H9 (cell line): Measurements from ENCODE around the gene MAST2. TPM values are rescaled to one million over a fixed set of nuclear protein-coding genes. Genes with fewer than 3 reads are reported as not detected.

Source experiments
- DNase-seq: peaks from one replicate; pipeline ENCODE4 v3.0.0-alpha.2; 2017
- H2AFZ ChIP-seq: one replicate; pipeline ENCODE4 v1.6.1; 2013; ENCODE audit warnings: mild to moderate bottlenecking, low read length, control low read depth, moderate library complexity
- H2AK5ac ChIP-seq: 2 replicates; pipeline ENCODE4 v1.6.1; 2013; ENCODE audit warnings: low read length, control low read depth, mixed read lengths; ENCODE audit not compliant: insufficient read length
- H2BK120ac ChIP-seq: one replicate; pipeline ENCODE4 v1.6.1; 2013; ENCODE audit warnings: low read depth, mild to moderate bottlenecking, low read length, control low read depth, inconsistent platforms; ENCODE audit not compliant: poor library complexity, severe bottlenecking
- H2BK12ac ChIP-seq: 2 replicates; pipeline ENCODE4 v1.6.1; 2013; ENCODE audit warnings: low read length, control low read depth, mixed read lengths, low read depth; ENCODE audit not compliant: insufficient read length
- H2BK15ac ChIP-seq: 2 replicates; pipeline ENCODE4 v1.6.1; 2013; ENCODE audit warnings: low read depth, low read length, control low read depth
- H2BK20ac ChIP-seq: one replicate; pipeline ENCODE4 v1.6.1; 2013; ENCODE audit warnings: low read depth, mild to moderate bottlenecking, low read length, control low read depth, inconsistent platforms; ENCODE audit not compliant: poor library complexity, severe bottlenecking
- H2BK5ac ChIP-seq: 2 replicates; pipeline ENCODE4 v1.6.1; 2013; ENCODE audit warnings: low read length, control low read depth, mixed read lengths; ENCODE audit not compliant: insufficient read length
- H3K14ac ChIP-seq: 2 replicates; pipeline ENCODE4 v1.6.1; 2013; ENCODE audit warnings: low read length, control low read depth; ENCODE audit not compliant: insufficient read depth
- H3K18ac ChIP-seq: 2 replicates; pipeline ENCODE4 v1.6.1; 2013; ENCODE audit warnings: low read depth, mild to moderate bottlenecking, mixed read lengths, low read length, control low read depth; ENCODE audit not compliant: insufficient read length
- H3K23ac ChIP-seq: 2 replicates; pipeline ENCODE4 v1.6.1; 2013; ENCODE audit warnings: low read length, control low read depth, mixed read lengths, low read depth; ENCODE audit not compliant: insufficient read length
- H3K23me2 ChIP-seq: 2 replicates; pipeline ENCODE4 v1.6.1; 2013; ENCODE audit warnings: low read depth, mild to moderate bottlenecking, mixed read lengths, low read length, control low read depth; ENCODE audit not compliant: insufficient read length, poor library complexity, severe bottlenecking
- H3K27ac ChIP-seq: 2 replicates; pipeline ENCODE4 v1.5.1; 2013; ENCODE audit warnings: low read length, control low read depth, mixed read lengths, low read depth; ENCODE audit not compliant: insufficient read length
- H3K27me3 ChIP-seq: 2 replicates; pipeline ENCODE4 v1.6.1; 2013; ENCODE audit warnings: low read length, control low read depth, inconsistent platforms; ENCODE audit not compliant: insufficient read depth
- H3K4ac ChIP-seq: 2 replicates; pipeline ENCODE4 v1.6.1; 2013; ENCODE audit warnings: low read depth, mild to moderate bottlenecking, control low read depth, inconsistent platforms, low read length, moderate library complexity
- H3K4me1 ChIP-seq: 2 replicates; pipeline ENCODE4 v1.6.1; 2013; ENCODE audit warnings: low read length, control low read depth, inconsistent platforms; ENCODE audit not compliant: insufficient read depth
- H3K4me2 ChIP-seq: 2 replicates; pipeline ENCODE4 v1.6.1; 2013; ENCODE audit warnings: low read length, control low read depth, mixed read lengths; ENCODE audit not compliant: insufficient read length, insufficient read depth
- H3K56ac ChIP-seq: 2 replicates; pipeline ENCODE4 v1.6.1; 2013; ENCODE audit warnings: low read depth, mild to moderate bottlenecking, mixed read lengths, low read length, control low read depth; ENCODE audit not compliant: insufficient read length
- H3K79me1 ChIP-seq: 2 replicates; pipeline ENCODE4 v1.6.1; 2013; ENCODE audit warnings: low read depth, mild to moderate bottlenecking, moderate library complexity, low read length, control low read depth, inconsistent platforms; ENCODE audit not compliant: insufficient read depth, poor library complexity, severe bottlenecking
- H3K79me2 ChIP-seq: 2 replicates; pipeline ENCODE4 v1.6.1; 2013; ENCODE audit warnings: low read length, control low read depth, inconsistent platforms; ENCODE audit not compliant: insufficient read depth
- H3K9ac ChIP-seq: 2 replicates; pipeline ENCODE4 v1.6.1; 2013; ENCODE audit warnings: low read length, control low read depth, mixed read lengths; ENCODE audit not compliant: insufficient read length; ENCODE audit errors: extremely low read depth
- H3K9me3 ChIP-seq: one replicate; pipeline ENCODE4 v1.6.1; 2013; ENCODE audit warnings: low read depth, low read length, inconsistent platforms; ENCODE audit not compliant: control insufficient read depth
- H3T11ph ChIP-seq: one replicate; pipeline ENCODE4 v1.6.1; 2013; ENCODE audit warnings: mild to moderate bottlenecking, low read length, control low read depth, inconsistent platforms
- H4K20me1 ChIP-seq: one replicate; pipeline ENCODE4 v1.6.1; 2013; ENCODE audit not compliant: control insufficient read depth, insufficient read length, insufficient read depth
- H4K5ac ChIP-seq: 2 replicates; pipeline ENCODE4 v1.6.1; 2013; ENCODE audit warnings: low read depth, mild to moderate bottlenecking, mixed read lengths, low read length, control low read depth; ENCODE audit not compliant: insufficient read length
- H4K8ac ChIP-seq: replicated peaks from 2 replicates; pipeline ENCODE4 v1.6.1; 2013; ENCODE audit warnings: low read length, control low read depth, mixed read lengths, low read depth; ENCODE audit not compliant: insufficient read length
- H4K91ac ChIP-seq: 2 replicates; pipeline ENCODE4 v1.6.1; 2013; ENCODE audit warnings: low read depth, mild to moderate bottlenecking, moderate library complexity, mixed read lengths, low read length, control low read depth; ENCODE audit not compliant: insufficient read length
- H3K27ac Mint-ChIP-seq, 3 experiments: 2 replicates in 2 of 3; 3 replicates in 1 of 3; pipeline ENCODE4 v1.8.0; 2020 to 2021; ENCODE audit warnings: mixed read lengths in 3 of 3, mild to moderate bottlenecking in 1 of 3, moderate library complexity in 1 of 3
- H3K27me3 Mint-ChIP-seq: 2 replicates; pipeline ENCODE4 v1.8.0; 2021; ENCODE audit warnings: low read depth, mild to moderate bottlenecking, moderate library complexity, mixed read lengths
- H3K36me3 Mint-ChIP-seq, 3 experiments: 2 replicates in 2 of 3; 3 replicates in 1 of 3; pipeline ENCODE4 v1.8.0; 2020 to 2021; ENCODE audit warnings: low read depth in 3 of 3, mixed read lengths in 3 of 3; ENCODE audit not compliant: insufficient read depth in 1 of 3
- H3K4me1 Mint-ChIP-seq, 2 experiments: 2 replicates each; pipeline ENCODE4 v1.8.0; 2020; ENCODE audit warnings: mixed read lengths in 2 of 2
- H3K4me3 Mint-ChIP-seq, 2 experiments: 2 replicates in 1 of 2; 3 replicates in 1 of 2; pipeline ENCODE4 v1.8.0; 2020 to 2021; ENCODE audit warnings: mild to moderate bottlenecking in 2 of 2, mixed read lengths in 2 of 2, moderate library complexity in 1 of 2
- H3K9me3 Mint-ChIP-seq, 2 experiments: 2 replicates in 1 of 2; 3 replicates in 1 of 2; pipeline ENCODE4 v1.8.0; 2020; ENCODE audit warnings: mild to moderate bottlenecking in 2 of 2, mixed read lengths in 2 of 2, moderate library complexity in 1 of 2
- WGBS: extraction: QIAGEN DNeasy Blood & Tissue Kit; methylation state at CpG from one replicate; pipeline ENCODE4 v1.1.7; 2013; ENCODE audit warnings: missing lambda C conversion rate, low lambda C conversion rate, mixed read lengths; ENCODE audit not compliant: insufficient read length; ENCODE audit errors: extremely low coverage; 5-methylcytosine and 5-hydroxymethylcytosine counted together
- total RNA-seq: library from RNA; stranded (reverse); gene quantifications from 2 replicates; pipeline ENCODE4 v1.2.1, GENCODE V29; 2021
- TF ChIP-seq, protein P1 (sequence below): fragments of 200-600 bp; sonication (generic); conservative IDR thresholded peaks from 3 replicates; pipeline ENCODE4 v1.8.0; 2021; ENCODE audit warnings: antibody characterized with exemption, mild to moderate bottlenecking

MAST2 gene
- total RNA-seq, 1 experiment from 2014 or later, result 28.8 TPM

GRCh38 chr1:45767035-45767434, 36.4 kb upstream of the MAST2 start:
- no peak overlapping the region for H2AFZ ChIP-seq
- WGBS, result no CpG with 5 or more reads among the region's 6 CpGs

More at GRCh38 chr1:45767035-45767434, 36.4 kb upstream of the MAST2 start:
- Histone ChIP-seq H4K91ac (no peak overlapping the region), H4K20me1 (no peaks in the 10 kb centered on the region), H3K9me3 (no peaks in the 10 kb centered on the region), H2BK15ac (no peak overlapping the region), H3K56ac (no peak overlapping the region), H3K4ac (no peak overlapping the region), H4K8ac (no peak overlapping the region), H3T11ph (no peak overlapping the region), H2BK12ac (no peak overlapping the region), H3K9ac (no peak overlapping the region), H3K14ac (no peak overlapping the region), H3K27ac (no peak overlapping the region), H3K4me2 (no peak overlapping the region), H2BK5ac (no peak overlapping the region), H3K27me3 (no peaks in the 10 kb centered on the region), H2AK5ac (no peak overlapping the region), H3K4me1 (no peaks in the 10 kb centered on the region), H3K23ac (no peak overlapping the region), H2BK20ac (no peak overlapping the region), H3K18ac (no peak overlapping the region), H3K79me2 (no peaks in the 10 kb centered on the region), H3K79me1 (no peaks in the 10 kb centered on the region), H2BK120ac (no peak overlapping the region), H4K5ac (no peak overlapping the region), H3K23me2 (peaks cover 3% of the 10 kb centered on the region)
- no peak overlapping the region for H3K4me3 Mint-ChIP-seq
- no peak for DNase-seq
- H3K27ac Mint-ChIP-seq, result no peak overlapping the region
- H3K36me3 Mint-ChIP-seq, result peaks cover 0 to 2% (median 0%) of the 10 kb centered on the region in 3 experiments; a peak in 1 of 7 replicates
- no peaks in the 10 kb centered on the region for H3K27me3 Mint-ChIP-seq
- TF ChIP-seq, protein P1, sequence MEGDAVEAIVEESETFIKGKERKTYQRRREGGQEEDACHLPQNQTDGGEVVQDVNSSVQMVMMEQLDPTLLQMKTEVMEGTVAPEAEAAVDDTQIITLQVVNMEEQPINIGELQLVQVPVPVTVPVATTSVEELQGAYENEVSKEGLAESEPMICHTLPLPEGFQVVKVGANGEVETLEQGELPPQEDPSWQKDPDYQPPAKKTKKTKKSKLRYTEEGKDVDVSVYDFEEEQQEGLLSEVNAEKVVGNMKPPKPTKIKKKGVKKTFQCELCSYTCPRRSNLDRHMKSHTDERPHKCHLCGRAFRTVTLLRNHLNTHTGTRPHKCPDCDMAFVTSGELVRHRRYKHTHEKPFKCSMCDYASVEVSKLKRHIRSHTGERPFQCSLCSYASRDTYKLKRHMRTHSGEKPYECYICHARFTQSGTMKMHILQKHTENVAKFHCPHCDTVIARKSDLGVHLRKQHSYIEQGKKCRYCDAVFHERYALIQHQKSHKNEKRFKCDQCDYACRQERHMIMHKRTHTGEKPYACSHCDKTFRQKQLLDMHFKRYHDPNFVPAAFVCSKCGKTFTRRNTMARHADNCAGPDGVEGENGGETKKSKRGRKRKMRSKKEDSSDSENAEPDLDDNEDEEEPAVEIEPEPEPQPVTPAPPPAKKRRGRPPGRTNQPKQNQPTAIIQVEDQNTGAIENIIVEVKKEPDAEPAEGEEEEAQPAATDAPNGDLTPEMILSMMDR, result no peak
- peaks cover 5 to 6% of the 10 kb centered on the region in 2 experiments; a peak in 4 of 5 replicates for H3K9me3 Mint-ChIP-seq
- no peaks in the 10 kb centered on the region for H3K4me1 Mint-ChIP-seq
